Gastrocnemius medialis (tissue), 4 donors: Measurements from ENCODE around the gene ZNF316.

ENCODE experiments used
- CTCF ChIP-seq, 5 experiments: fragments of 450-650 bp in 3 of 5; fragments of 200-600 bp in 2 of 5; sonication (generic) in 2 of 5; IDR thresholded peaks in 4 of 5; conservative IDR thresholded peaks in 1 of 5; 1 replicate in 4 of 5; 2 replicates in 1 of 5; pipeline ENCODE4 v1.5.1; 2016 to 2019; ENCODE audit warnings: antibody characterized with exemption in 5 of 5, mild to moderate bottlenecking in 3 of 5, moderate library complexity in 3 of 5
- POLR2A ChIP-seq, 2 donors: fragments of 450-650 bp; IDR thresholded peaks; one replicate each; pipeline ENCODE4 v1.6.1; 2017; ENCODE audit warnings: antibody characterized with exemption in 2 of 2, mild to moderate bottlenecking in 2 of 2, moderate library complexity in 2 of 2

DNA sequence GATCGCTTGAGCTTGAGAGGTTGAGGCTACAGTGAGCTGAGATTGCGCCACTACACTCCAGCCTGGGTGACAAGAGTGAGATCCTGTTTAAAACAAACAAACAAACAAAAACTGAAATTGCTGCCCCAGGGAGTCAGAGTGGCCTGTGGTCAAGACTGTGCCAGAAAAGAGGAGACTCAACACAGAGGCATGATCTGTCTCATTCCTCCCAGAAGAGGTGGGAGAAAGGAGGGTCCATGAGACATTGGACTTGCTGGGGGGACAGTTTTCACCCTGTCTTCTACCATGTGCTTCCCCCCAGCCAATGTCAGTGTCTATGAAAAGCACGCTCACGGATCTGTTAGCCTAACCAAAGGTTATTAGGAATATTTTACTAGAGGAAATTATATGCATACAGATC, 18.5 kb upstream of the ZNF316 start:
- TF ChIP-seq CTCF (IDR thresholded peaks at IDR 0.05 in 4 of 5, conservative IDR thresholded peaks at IDR 0.05 in 1 of 5) = no peak
- TF ChIP-seq POLR2A (IDR thresholded peaks at IDR 0.05) = no peak
